ENCODE data around the gene ATP6V0A4. TPM values are rescaled to one million over a fixed set of nuclear protein-coding genes. Genes with fewer than 3 reads are reported as not detected.
"Not testable (repeated sequence)": the region's sequence is repeated elsewhere in the genome, so short reads cannot be mapped to it uniquely, and the experiment has no call there.

Gene ATP6V0A4
- total RNA-seq, 6 donors from 2014 or later: 0.49 to 1.9 (median 1.3) TPM; not detected in 2

DNA sequence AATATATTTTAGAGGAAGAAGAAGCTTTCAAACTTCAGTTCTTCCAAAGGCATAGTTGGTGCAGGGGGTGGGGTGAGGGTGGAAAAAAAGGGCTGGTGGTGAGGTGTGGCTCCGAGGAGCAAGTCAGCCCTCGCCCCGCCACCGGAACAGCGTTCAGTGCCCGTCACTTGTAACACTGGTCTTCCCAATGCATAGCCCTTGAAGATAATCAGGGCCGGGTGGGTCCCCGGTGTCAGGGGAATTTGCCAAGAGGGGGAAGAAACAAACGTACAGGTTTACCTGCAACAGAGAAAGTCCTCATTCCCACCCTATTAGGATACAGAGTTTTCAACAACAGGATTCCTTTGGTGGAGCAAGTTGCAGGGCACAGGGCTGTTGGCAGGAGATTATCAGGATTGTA, 98.3 kb downstream of the ATP6V0A4 start:
- no peak overlapping the region for H3K4me3 ChIP-seq
- H3K36me3 ChIP-seq: no peaks in the 10 kb centered on the region
- ATAC-seq (ENCODE audit: low FRiP score in 2 of 2): no peak
- no peak overlapping the region for H3K27ac ChIP-seq
- H3K9me3 ChIP-seq: no peaks in the 10 kb centered on the region
- 74 to 90% methylated on average over 9 of the region's 9 CpGs for WGBS, 2 donors
- H3K27me3 ChIP-seq: no peaks in the 10 kb centered on the region
- DNase-seq: peak in 1 of 2 donors; percentile 45
- TF ChIP-seq POLR2A (IDR thresholded peaks at IDR 0.05): no peak
- TF ChIP-seq, protein P1, sequence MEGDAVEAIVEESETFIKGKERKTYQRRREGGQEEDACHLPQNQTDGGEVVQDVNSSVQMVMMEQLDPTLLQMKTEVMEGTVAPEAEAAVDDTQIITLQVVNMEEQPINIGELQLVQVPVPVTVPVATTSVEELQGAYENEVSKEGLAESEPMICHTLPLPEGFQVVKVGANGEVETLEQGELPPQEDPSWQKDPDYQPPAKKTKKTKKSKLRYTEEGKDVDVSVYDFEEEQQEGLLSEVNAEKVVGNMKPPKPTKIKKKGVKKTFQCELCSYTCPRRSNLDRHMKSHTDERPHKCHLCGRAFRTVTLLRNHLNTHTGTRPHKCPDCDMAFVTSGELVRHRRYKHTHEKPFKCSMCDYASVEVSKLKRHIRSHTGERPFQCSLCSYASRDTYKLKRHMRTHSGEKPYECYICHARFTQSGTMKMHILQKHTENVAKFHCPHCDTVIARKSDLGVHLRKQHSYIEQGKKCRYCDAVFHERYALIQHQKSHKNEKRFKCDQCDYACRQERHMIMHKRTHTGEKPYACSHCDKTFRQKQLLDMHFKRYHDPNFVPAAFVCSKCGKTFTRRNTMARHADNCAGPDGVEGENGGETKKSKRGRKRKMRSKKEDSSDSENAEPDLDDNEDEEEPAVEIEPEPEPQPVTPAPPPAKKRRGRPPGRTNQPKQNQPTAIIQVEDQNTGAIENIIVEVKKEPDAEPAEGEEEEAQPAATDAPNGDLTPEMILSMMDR (IDR thresholded peaks at IDR 0.05): no peak
- no peaks in the 10 kb centered on the region for H3K4me1 ChIP-seq

DNA sequence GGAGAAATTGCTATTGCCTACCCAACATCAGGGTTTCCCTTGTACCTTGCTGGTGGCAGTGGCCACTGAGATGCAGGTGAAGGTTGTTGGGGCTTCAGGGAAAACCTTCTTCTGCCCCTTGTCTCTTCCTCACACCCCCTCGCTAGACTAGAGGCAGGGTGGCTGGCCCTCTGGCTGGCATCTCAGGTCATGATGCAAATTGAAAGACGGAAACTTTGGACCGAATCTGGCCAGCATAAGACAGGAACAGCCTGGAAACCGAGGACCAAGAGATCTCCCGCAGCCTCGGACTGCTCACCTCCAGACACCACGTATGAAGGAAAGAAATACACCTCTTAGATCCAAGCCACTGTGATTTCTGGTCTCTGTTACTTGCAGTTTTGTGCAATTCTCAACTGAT, 99.7 kb downstream of the ATP6V0A4 start:
- Histone ChIP-seq H3K9me3 (no peaks in the 10 kb centered on the region), H3K4me3 (no peak overlapping the region), H3K36me3 (no peaks in the 10 kb centered on the region), H3K4me1 (no peaks in the 10 kb centered on the region), H3K27ac (no peak overlapping the region), H3K27me3 (no peaks in the 10 kb centered on the region)
- DNase-seq: no peak
- 90 to 94% methylated on average over 7 of the region's 7 CpGs for WGBS, 2 donors
- TF ChIP-seq POLR2A (IDR thresholded peaks at IDR 0.05): no peak
- no peak for TF ChIP-seq EP300 (IDR thresholded peaks at IDR 0.05)
- no peak for TF ChIP-seq POLR2AphosphoS5 (IDR thresholded peaks at IDR 0.05)
- TF ChIP-seq, protein P1 (IDR thresholded peaks at IDR 0.05): no peak
- ATAC-seq (ENCODE audit: low FRiP score in 2 of 2): no peak

DNA sequence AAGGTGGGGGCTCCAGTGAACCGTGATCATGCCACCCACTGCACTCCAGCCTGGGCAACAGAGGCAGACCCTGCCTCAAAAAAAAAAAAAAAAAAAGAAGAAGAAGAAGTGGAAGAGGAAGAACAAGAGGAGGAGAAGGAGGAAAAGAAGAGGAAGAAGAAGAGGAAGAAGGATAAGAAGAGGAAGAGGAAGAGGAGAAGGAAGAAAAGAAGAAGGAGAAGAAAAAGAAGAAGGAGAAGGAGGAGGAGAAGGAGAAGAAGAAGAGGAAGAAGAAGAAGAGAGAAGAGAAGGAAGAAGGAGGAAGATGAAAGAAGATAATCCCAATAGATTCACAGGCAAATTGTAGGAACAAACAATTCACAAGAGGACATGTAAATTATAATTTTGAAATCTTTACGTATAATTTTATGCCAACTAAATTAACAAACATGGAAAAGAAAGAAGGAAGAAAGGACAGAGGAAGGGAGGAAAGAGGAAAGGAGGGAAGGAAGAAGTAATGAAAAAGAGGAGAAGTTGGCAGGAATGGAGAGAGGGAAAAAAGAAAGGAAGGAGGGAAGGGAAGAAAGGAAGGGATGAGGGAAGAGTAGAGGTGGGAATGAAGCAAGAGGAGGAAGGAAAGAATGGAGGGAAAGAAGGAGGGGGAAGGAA, 100.3 kb downstream of the ATP6V0A4 start:
- DNase-seq (no peak), ATAC-seq (ENCODE audit: low FRiP score in 2 of 2) (no peak)
- 50 to 56% methylated on average over 2 of the region's 2 CpGs for WGBS, 2 donors

DNA sequence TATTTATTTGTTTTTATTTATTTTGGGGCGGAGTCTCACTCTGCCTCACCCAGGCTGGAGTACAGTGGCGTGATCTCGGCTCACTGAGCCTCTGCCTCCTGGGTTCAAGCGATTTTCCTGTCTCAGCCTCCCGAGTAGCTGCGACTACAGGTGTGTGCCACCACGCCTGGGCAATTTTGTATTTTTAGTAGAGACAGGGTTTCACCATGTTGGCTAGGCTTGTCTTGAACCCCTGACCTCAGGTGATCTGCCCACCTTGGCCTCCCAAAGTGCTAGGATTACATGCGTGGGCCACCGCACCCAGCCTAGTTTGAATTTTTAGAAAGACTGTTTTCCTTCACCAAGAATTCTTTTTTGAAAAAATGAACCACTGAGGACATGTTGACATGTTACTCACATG, 102.2 kb downstream of the ATP6V0A4 start:
- not testable (repeated sequence) for H3K27ac ChIP-seq; H3K27me3 ChIP-seq; ATAC-seq (ENCODE audit: low FRiP score in 2 of 2); H3K36me3 ChIP-seq; H3K4me3 ChIP-seq; H3K9me3 ChIP-seq; DNase-seq; H3K4me1 ChIP-seq
- 95 to 96% methylated on average over 9 of the region's 9 CpGs for WGBS, 2 donors

More for the DNA sequence above, 100.3 kb downstream of the ATP6V0A4 start:
- no peaks in the 10 kb centered on the region for H3K27me3 ChIP-seq
- H3K4me3 ChIP-seq: no peak overlapping the region
- no peaks in the 10 kb centered on the region for H3K4me1 ChIP-seq
- no peak overlapping the region for H3K27ac ChIP-seq
- TF ChIP-seq POLR2A (IDR thresholded peaks at IDR 0.05) (no peak), EP300 (IDR thresholded peaks at IDR 0.05) (no peak), POLR2AphosphoS5 (IDR thresholded peaks at IDR 0.05) (no peak)
- TF ChIP-seq, protein P1 (IDR thresholded peaks at IDR 0.05): no peak
- H3K9me3 ChIP-seq: no peaks in the 10 kb centered on the region
- no peaks in the 10 kb centered on the region for H3K36me3 ChIP-seq

DNA sequence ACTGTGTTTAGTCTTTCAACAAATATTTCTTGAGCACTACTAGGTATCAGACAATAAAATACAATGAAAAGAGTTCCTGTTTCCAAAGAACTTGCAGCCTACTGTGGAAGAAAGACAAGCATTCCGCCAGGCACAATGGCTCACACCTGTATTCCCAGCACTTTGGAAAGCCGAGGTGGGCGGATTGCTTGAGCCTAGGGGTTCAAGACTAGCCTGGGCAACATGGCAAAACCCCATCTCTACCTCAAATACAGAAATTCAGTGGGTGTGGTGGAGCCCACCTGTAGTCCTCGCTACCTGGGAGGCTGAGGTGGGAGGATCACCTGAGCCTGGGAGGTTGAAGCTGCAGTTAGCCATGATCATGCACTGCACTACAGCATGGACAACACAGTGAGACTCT, 102.9 kb downstream of the ATP6V0A4 start:
- DNase-seq: no peak
- WGBS, 2 donors: 92 to 95% methylated on average over 4 of the region's 4 CpGs
- H3K4me3 ChIP-seq: no peak overlapping the region

More for the DNA sequence above, 102.9 kb downstream of the ATP6V0A4 start:
- Histone ChIP-seq H3K27me3 (no peaks in the 10 kb centered on the region), H3K9me3 (no peaks in the 10 kb centered on the region), H3K4me1 (no peaks in the 10 kb centered on the region), H3K27ac (no peak overlapping the region), H3K36me3 (no peaks in the 10 kb centered on the region)
- TF ChIP-seq EP300 (IDR thresholded peaks at IDR 0.05) (no peak), POLR2A (IDR thresholded peaks at IDR 0.05) (no peak), POLR2AphosphoS5 (IDR thresholded peaks at IDR 0.05) (no peak)
- TF ChIP-seq, protein P1 (IDR thresholded peaks at IDR 0.05): no peak
- no peak for ATAC-seq (ENCODE audit: low FRiP score in 2 of 2)

All from upper lobe of left lung (tissue), 6 donors.